Stomach (tissue), 4 donors: ENCODE results near the gene ORAI3.

Experiments used
- CTCF ChIP-seq, 7 experiments: fragments of 450-650 bp in 4 of 7; fragments of 200-600 bp in 3 of 7; sonication (generic) in 3 of 7; IDR thresholded peaks; one replicate each; pipeline ENCODE4 v1.5.1; 2016 to 2019; ENCODE audit warnings: antibody characterized with exemption in 7 of 7, control low read depth in 2 of 7, mild to moderate bottlenecking in 1 of 7
- POLR2AphosphoS5 ChIP-seq, 3 donors: sonication (generic); formaldehyde crosslinking; IDR thresholded peaks; one replicate each; pipeline ENCODE4 v1.6.1; 2016; ENCODE audit warnings: antibody characterized with exemption in 3 of 3

GRCh38 chr16:30924076-30924912 is 24.6 kb upstream of the ORAI3 start:
- no peak for TF ChIP-seq POLR2AphosphoS5 (IDR thresholded peaks at IDR 0.05)
- no peak for TF ChIP-seq CTCF (IDR thresholded peaks at IDR 0.05)
